Right lobe of liver (tissue), 6 donors: ENCODE measurements around the gene RNF135. TPM values are rescaled to one million over a fixed set of nuclear protein-coding genes. Genes with fewer than 3 reads are reported as not detected.
"Not testable (repeated sequence)": the region's sequence is repeated elsewhere in the genome, so short reads cannot be mapped to it uniquely, and the experiment has no call there.

Experiments used
- ATAC-seq, 4 donors: fragments of 200-7000 bp; cut with Tn5 transposase; one replicate each; pipeline ENCODE4 v1.9.1; 2020; ENCODE audit warnings: mild to moderate bottlenecking in 4 of 4, moderate library complexity in 4 of 4
- DNase-seq, 3 donors: peaks; one replicate each; pipeline ENCODE4 v3.0.0-alpha.2; 2020
- H3K27ac ChIP-seq, 3 donors: fragments of 200-600 bp; one replicate each; pipeline ENCODE4 v1.8.0; 2022
- H3K27me3 ChIP-seq, 2 donors: fragments of 200-600 bp; one replicate each; pipeline ENCODE4 v1.8.0; 2022
- H3K36me3 ChIP-seq, 4 donors: fragments of 200-600 bp; sonication (generic) in 1 of 4; one replicate each; pipeline versions ENCODE4 v1.5.1 to v1.8.0; 2017 to 2022; ENCODE audit warnings: control low read depth in 1 of 4
- H3K4me1 ChIP-seq, 4 donors: fragments of 200-600 bp; sonication (generic) in 1 of 4; one replicate each; pipeline versions ENCODE4 v1.5.1 to v1.8.0; 2017 to 2022; ENCODE audit warnings: control low read depth in 1 of 4
- H3K4me3 ChIP-seq, 3 donors: fragments of 200-600 bp; one replicate each; pipeline ENCODE4 v1.8.0; 2022
- H3K9me3 ChIP-seq, 4 donors: fragments of 200-600 bp; sonication (generic) in 1 of 4; one replicate each; pipeline versions ENCODE4 v1.5.1 to v1.8.0; 2017 to 2022; ENCODE audit warnings: control low read depth in 1 of 4
- CTCF ChIP-seq, 4 donors: fragments of 200-600 bp in 3 of 4; fragments of 450-650 bp in 1 of 4; IDR thresholded peaks; one replicate each; pipeline versions ENCODE4 v1.5.1 to v1.8.0; 2016 to 2022; ENCODE audit warnings: antibody characterized with exemption in 4 of 4, mild to moderate bottlenecking in 2 of 4
- POLR2A ChIP-seq: fragments of 450-650 bp; IDR thresholded peaks from one replicate; pipeline ENCODE4 v1.6.1; 2017; ENCODE audit warnings: antibody characterized with exemption, mild to moderate bottlenecking
- WGBS: methylation state at CpG from one replicate; pipeline ENCODE4 v1.1.6; 2018; ENCODE audit warnings: low coverage, low lambda C conversion rate; ENCODE audit not compliant: insufficient coverage; ENCODE audit errors: missing lambda C conversion rate; 5-methylcytosine and 5-hydroxymethylcytosine counted together
- intact Hi-C, 2 donors: fragments of 100-400 bp; cut with DNase I; formaldehyde crosslinking; loops; one replicate each; pipeline versions ENCODE4 v1.11.2 to v1.14.1; 2022
- total RNA-seq, 6 experiments: library from RNA; depleted of rRNA in 2 of 6; stranded (reverse); fragments of >200 nt in 2 of 6; fragmentation: NEBNext Ultra II Directional in 3 of 6; extraction: Animal tissue kit (Norgen Biotek cat#: 25700) in 3 of 6; gene quantifications; one replicate each; pipeline versions ENCODE4 v1.1.0 to v1.2.4, GENCODE V29; 2016 to 2023
- donor health status: DM: no; HTN: yes; CAD: no.
- donor health status: DM: no; HTN: no; CAD: no.
- donor health status: DM: no; HTN: no; CAD: no.
- donor health status: DM: no; HTN: yes; CAD: no.
- donor health status: DM: no; HTN: yes; CAD: no.

RNF135 gene
- total RNA-seq, 6 experiments from 2014 or later, result 3.7 to 6.1 (median 4.6) TPM

GRCh38 chr17:31013844-31014243 lies 43.0 kb downstream of the RNF135 start:
- no peak for DNase-seq
- Histone ChIP-seq H3K4me1 (no peaks in the 10 kb centered on the region), H3K27ac (no peak overlapping the region), H3K36me3 (no peaks in the 10 kb centered on the region), H3K4me3 (no peak overlapping the region), H3K9me3 (no peaks in the 10 kb centered on the region), H3K27me3 (no peaks in the 10 kb centered on the region)
- TF ChIP-seq CTCF (IDR thresholded peaks at IDR 0.05), result no peak
- WGBS, result 89% methylated on average over 3 of the region's 3 CpGs
- ATAC-seq, result no peak
- intact Hi-C loops, result loop anchor here (10.0 kb wide), 1 partner anchor 201 kb away; no protein-coding TSS in a partner anchor

GRCh38 chr17:31015639-31016038 lies 44.8 kb downstream of the RNF135 start:
- ATAC-seq (no peak), DNase-seq (no peak)
- Histone ChIP-seq H3K4me1 (no peaks in the 10 kb centered on the region), H3K27me3 (no peaks in the 10 kb centered on the region), H3K27ac (no peak overlapping the region), H3K4me3 (no peak overlapping the region), H3K36me3 (no peaks in the 10 kb centered on the region), H3K9me3 (no peaks in the 10 kb centered on the region)
- WGBS, result 67% methylated on average over 3 of the region's 5 CpGs
- no peak for TF ChIP-seq CTCF (IDR thresholded peaks at IDR 0.05)
- no peak for TF ChIP-seq POLR2A
- intact Hi-C loops, result loop anchor here (10.0 kb wide), 1 partner anchor 199 kb away; no protein-coding TSS in a partner anchor

GRCh38 chr17:31019004-31019403 lies 48.2 kb downstream of the RNF135 start:
- DNase-seq, result no peak
- TF ChIP-seq POLR2A, result no peak
- 95% methylated on average over 2 of the region's 2 CpGs for WGBS
- Histone ChIP-seq H3K27ac (no peak overlapping the region), H3K4me1 (peaks cover 0 to 4% (median 0%) of the 10 kb centered on the region in 4 donors), H3K36me3 (no peaks in the 10 kb centered on the region), H3K27me3 (no peaks in the 10 kb centered on the region), H3K9me3 (no peaks in the 10 kb centered on the region), H3K4me3 (no peak overlapping the region)
- intact Hi-C loops, result loop anchor here (10.0 kb wide), 1 partner anchor 196 kb away; no protein-coding TSS in a partner anchor
- no peak for ATAC-seq

- 17% methylated on average over 1 of the region's 2 CpGs for WGBS
- ATAC-seq, result peak; percentile 80 to 98 (median 88)
- not testable (repeated sequence) for H3K4me1 ChIP-seq
These were observed 52.3 kb downstream of the RNF135 start for GRCh38 chr17:31023171-31023570.

GRCh38 chr17:31031841-31032240 lies 61.0 kb downstream of the RNF135 start:
- intact Hi-C loops, result no loop called here
- no peaks in the 10 kb centered on the region for H3K9me3 ChIP-seq
- H3K4me3 ChIP-seq, result no peak overlapping the region
- no peak for DNase-seq
- 77% methylated on average over 8 of the region's 8 CpGs for WGBS
- no peak overlapping the region for H3K27ac ChIP-seq
- no peaks in the 10 kb centered on the region for H3K4me1 ChIP-seq
- no peak for ATAC-seq
- H3K27me3 ChIP-seq, result no peaks in the 10 kb centered on the region
- TF ChIP-seq POLR2A (no peak), CTCF (IDR thresholded peaks at IDR 0.05) (no peak)
- H3K36me3 ChIP-seq, result no peaks in the 10 kb centered on the region

More at GRCh38 chr17:31023171-31023570, 52.3 kb downstream of the RNF135 start:
- H3K27me3 ChIP-seq, H3K27ac ChIP-seq, DNase-seq, intact Hi-C loops, H3K36me3 ChIP-seq, H3K4me3 ChIP-seq, H3K9me3 ChIP-seq: not testable (repeated sequence)

GRCh38 chr17:31035611-31036010 lies 64.8 kb downstream of the RNF135 start:
- ATAC-seq, H3K4me3 ChIP-seq, H3K4me1 ChIP-seq, H3K9me3 ChIP-seq, H3K27ac ChIP-seq, H3K27me3 ChIP-seq, DNase-seq, H3K36me3 ChIP-seq, intact Hi-C loops: not testable (repeated sequence)
- 60% methylated on average over 5 of the region's 5 CpGs for WGBS

- H3K27me3 ChIP-seq, intact Hi-C loops, H3K27ac ChIP-seq, H3K9me3 ChIP-seq, DNase-seq, H3K4me1 ChIP-seq, ATAC-seq, H3K4me3 ChIP-seq, H3K36me3 ChIP-seq: not testable (repeated sequence)
- WGBS, result 88% methylated on average over 3 of the region's 7 CpGs
These were observed 70.0 kb downstream of the RNF135 start for GRCh38 chr17:31040837-31041236.

- 76% methylated on average over 4 of the region's 6 CpGs for WGBS
- DNase-seq, H3K4me3 ChIP-seq, ATAC-seq, H3K36me3 ChIP-seq, intact Hi-C loops, H3K9me3 ChIP-seq, H3K27me3 ChIP-seq, H3K27ac ChIP-seq, H3K4me1 ChIP-seq: not testable (repeated sequence)
These were observed 71.5 kb downstream of the RNF135 start for GRCh38 chr17:31042378-31042777.

- DNase-seq, intact Hi-C loops, H3K27ac ChIP-seq, H3K9me3 ChIP-seq, ATAC-seq, H3K27me3 ChIP-seq, H3K4me1 ChIP-seq, H3K4me3 ChIP-seq, H3K36me3 ChIP-seq: not testable (repeated sequence)
- WGBS, result 100% methylated on average over 1 of the region's 7 CpGs
These were observed 76.1 kb downstream of the RNF135 start for GRCh38 chr17:31046856-31047425.
